IPS DF 6.9 (cell line): ENCODE measurements around the gene ZBTB40.

ENCODE experiments used
- DNase-seq: peaks from one replicate; pipeline ENCODE4 v3.0.0-alpha.2; 2013; ENCODE audit warnings: low read depth, low spot score
- H3K27ac ChIP-seq: one replicate; pipeline ENCODE4 v1.5.1; 2013; ENCODE audit warnings: low read length, control low read depth
- H3K27me3 ChIP-seq: 2 replicates; pipeline ENCODE4 v1.6.1; 2013; ENCODE audit warnings: mild to moderate bottlenecking, low read length; ENCODE audit not compliant: control insufficient read depth, insufficient read depth
- H3K36me3 ChIP-seq: 2 replicates; pipeline ENCODE4 v1.6.1; 2013; ENCODE audit warnings: low read length; ENCODE audit not compliant: control insufficient read depth, insufficient read depth
- H3K4me1 ChIP-seq: 2 replicates; pipeline ENCODE4 v1.6.1; 2013; ENCODE audit warnings: low read length; ENCODE audit not compliant: control insufficient read depth, insufficient read depth
- H3K4me3 ChIP-seq: 2 replicates; pipeline ENCODE4 v1.5.1; 2013; ENCODE audit warnings: mild to moderate bottlenecking, low read length
- H3K9me3 ChIP-seq: 2 replicates; pipeline ENCODE4 v1.6.1; 2013; ENCODE audit warnings: low read length, inconsistent platforms; ENCODE audit not compliant: control insufficient read depth, insufficient read depth
- WGBS: extraction: QIAGEN DNeasy Blood & Tissue Kit; methylation state at CpG from one replicate; pipeline ENCODE4 v1.1.7; 2013; ENCODE audit warnings: mixed read lengths, missing lambda C conversion rate; ENCODE audit not compliant: insufficient read length, insufficient coverage; 5-methylcytosine and 5-hydroxymethylcytosine counted together

Gene ZBTB40

DNA sequence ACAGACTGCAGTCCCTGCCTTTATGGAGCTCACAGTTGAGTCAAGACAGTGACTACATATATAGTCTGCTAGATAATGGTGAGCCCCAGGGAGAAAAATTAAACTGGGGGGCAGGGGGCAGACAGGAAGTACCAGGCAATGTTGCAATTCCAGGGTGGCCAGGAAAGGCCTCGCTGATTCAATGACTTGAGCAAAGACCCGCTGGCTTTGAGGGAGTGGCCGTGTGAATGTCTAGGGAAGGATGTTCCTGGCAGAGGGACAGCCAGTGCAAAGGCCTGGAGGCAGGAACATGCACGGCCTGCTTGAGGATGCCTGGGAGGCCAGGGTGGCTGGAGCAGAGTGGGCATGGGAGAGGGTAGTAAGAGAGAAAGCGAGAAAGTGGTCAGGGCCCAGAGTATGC lies 88.7 kb downstream of the ZBTB40 start:
- Histone ChIP-seq H3K27me3 (no peaks in the 10 kb centered on the region), H3K27ac (no peak overlapping the region), H3K9me3 (no peaks in the 10 kb centered on the region), H3K4me1 (no peaks in the 10 kb centered on the region), H3K4me3 (no peak overlapping the region), H3K36me3 (no peaks in the 10 kb centered on the region)
- no CpG with 5 or more reads among the region's 5 CpGs for WGBS
- DNase-seq: no peak

DNA sequence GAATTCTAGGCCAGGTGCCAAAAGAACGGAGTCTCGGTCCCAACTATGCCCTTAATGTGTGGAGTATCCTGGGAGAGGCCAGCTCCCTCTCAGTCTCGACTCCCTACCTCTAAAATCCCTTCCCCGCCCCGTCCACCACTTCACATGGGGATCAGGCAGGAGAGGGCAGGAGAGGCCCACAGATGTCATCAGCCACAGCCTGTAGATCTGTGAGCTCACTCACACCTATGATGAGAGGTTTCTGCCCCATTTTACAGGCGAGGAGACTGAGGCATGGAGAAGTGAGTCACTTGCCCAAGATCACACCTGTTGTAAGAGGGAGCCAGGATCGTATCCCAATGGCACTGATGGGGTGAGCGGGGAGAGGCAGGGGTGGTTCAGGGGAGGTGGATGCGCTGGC lies 91.2 kb downstream of the ZBTB40 start:
- no peak overlapping the region for H3K4me3 ChIP-seq
- no CpG with 5 or more reads among the region's 9 CpGs for WGBS
- H3K27me3 ChIP-seq: no peaks in the 10 kb centered on the region
- no peaks in the 10 kb centered on the region for H3K9me3 ChIP-seq
- no peak overlapping the region for H3K27ac ChIP-seq
- no peak for DNase-seq
- H3K4me1 ChIP-seq: 0 out of 2 replicates have a peak, but pooled peaks cover 1% of the 10 kb centered on the region
- H3K36me3 ChIP-seq: no peaks in the 10 kb centered on the region

DNA sequence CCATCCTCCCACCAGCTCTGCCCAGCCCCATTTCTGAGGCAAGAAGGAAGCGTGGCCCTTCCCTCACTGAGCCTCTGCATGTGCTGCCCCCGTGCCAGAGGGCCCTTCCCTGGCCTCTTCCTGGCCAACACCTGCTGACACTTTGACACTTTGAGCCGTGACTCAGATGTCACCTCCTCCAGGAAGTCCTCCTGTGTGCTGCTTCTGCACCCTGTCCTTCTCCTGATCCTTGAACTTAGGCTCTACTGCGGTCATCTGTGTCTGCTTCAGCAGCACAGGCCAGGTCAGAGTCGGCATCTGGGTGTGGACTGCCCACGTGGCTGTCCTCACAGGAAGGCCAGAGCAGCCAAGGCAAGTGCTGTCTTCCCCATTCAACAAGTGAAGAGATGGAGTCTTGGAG lies 92.0 kb downstream of the ZBTB40 start:
- WGBS: no CpG with 5 or more reads among the region's 6 CpGs
- Histone ChIP-seq H3K27ac (no peak overlapping the region), H3K9me3 (no peaks in the 10 kb centered on the region), H3K4me3 (no peak overlapping the region), H3K27me3 (no peaks in the 10 kb centered on the region), H3K36me3 (no peaks in the 10 kb centered on the region), H3K4me1 (0 out of 2 replicates have a peak, but pooled peaks cover 1% of the 10 kb centered on the region)
- DNase-seq: no peak

DNA sequence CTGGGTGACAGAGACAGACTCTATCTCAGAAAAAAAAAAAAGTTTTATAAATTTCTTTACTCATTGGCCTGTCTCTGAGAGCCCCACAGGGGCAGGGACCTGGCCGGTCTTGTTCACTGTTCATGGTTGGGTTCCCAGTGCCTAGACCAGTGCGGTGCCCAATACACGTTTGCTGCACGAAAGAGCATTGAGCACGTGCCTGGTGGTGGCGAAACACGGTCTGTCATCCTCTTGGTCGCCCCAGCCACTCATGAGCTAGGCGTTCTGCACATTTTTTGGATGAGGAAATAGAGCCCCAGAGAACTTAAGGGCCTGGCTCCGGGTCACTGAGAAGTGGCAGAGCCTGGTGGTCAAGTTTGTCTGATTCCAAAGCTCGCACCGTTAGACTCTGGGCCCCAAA lies 93.0 kb downstream of the ZBTB40 start:
- H3K4me1 ChIP-seq: 0 out of 2 replicates have a peak, but pooled peaks cover 1% of the 10 kb centered on the region
- H3K36me3 ChIP-seq: no peaks in the 10 kb centered on the region
- H3K27me3 ChIP-seq: no peaks in the 10 kb centered on the region
- H3K9me3 ChIP-seq: no peaks in the 10 kb centered on the region
- DNase-seq: no peak
- no peak overlapping the region for H3K27ac ChIP-seq
- H3K4me3 ChIP-seq: no peak overlapping the region
- WGBS: no CpG with 5 or more reads among the region's 12 CpGs

DNA sequence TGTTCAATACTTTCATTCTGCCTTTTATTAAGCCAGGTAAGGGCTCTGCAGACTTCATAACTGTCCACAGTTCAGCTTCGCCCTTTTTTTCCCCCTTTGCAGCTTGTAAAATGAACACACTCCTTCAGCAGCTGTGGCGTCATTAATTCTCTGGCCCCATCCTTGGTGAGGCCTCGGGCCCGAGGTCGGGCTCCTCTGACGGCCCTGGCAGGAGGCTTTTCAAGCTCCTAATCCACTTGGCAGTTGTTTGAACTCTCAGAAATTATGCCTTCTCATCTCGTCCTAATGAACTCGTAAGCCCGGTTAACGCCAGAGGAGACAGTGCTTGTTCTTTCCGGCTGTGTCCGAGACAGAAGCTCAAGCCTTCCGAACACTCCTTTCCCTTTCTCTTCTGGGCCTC lies 93.5 kb downstream of the ZBTB40 start:
- no peak for DNase-seq
- Histone ChIP-seq H3K36me3 (no peaks in the 10 kb centered on the region), H3K27me3 (no peaks in the 10 kb centered on the region), H3K4me1 (0 out of 2 replicates have a peak, but pooled peaks cover 1% of the 10 kb centered on the region), H3K9me3 (no peaks in the 10 kb centered on the region), H3K4me3 (no peak overlapping the region), H3K27ac (no peak overlapping the region)
- no CpG with 5 or more reads among the region's 13 CpGs for WGBS

DNA sequence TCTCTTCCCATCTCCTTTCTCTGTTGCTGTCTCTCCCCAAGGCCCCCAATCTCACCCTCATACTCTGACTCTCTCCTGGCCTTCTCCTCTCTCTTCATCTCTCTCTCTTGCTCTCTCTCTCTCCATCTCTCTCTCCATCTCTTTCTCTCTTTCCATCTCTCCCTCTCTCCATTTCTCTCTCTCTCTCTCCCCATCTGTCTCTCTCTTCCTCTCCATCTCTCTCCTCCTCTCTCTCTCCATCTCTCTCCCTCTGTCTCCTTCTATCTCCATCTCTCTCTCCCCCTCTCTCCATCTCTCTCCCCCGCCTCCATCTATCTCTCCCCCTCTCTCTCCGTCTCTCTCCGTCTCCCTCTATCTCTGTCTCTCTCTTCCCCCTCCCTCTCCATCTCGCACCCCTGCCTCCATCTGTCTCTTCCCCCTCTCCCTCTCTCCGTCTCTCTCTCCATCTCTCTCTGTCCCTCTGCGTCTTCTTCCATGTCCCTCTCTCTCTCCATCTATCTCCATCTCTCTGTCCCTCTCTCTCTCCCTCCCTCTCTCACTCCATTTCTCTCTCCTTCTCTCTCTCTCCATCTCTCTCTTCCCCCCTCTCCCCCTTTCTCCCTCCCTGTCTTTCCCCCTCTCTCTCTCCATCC lies 95.7 kb downstream of the ZBTB40 start:
- 100% methylated on average over 3 of the region's 6 CpGs for WGBS
- Histone ChIP-seq H3K27me3 (no peaks in the 10 kb centered on the region), H3K27ac (no peak overlapping the region)

DNA sequence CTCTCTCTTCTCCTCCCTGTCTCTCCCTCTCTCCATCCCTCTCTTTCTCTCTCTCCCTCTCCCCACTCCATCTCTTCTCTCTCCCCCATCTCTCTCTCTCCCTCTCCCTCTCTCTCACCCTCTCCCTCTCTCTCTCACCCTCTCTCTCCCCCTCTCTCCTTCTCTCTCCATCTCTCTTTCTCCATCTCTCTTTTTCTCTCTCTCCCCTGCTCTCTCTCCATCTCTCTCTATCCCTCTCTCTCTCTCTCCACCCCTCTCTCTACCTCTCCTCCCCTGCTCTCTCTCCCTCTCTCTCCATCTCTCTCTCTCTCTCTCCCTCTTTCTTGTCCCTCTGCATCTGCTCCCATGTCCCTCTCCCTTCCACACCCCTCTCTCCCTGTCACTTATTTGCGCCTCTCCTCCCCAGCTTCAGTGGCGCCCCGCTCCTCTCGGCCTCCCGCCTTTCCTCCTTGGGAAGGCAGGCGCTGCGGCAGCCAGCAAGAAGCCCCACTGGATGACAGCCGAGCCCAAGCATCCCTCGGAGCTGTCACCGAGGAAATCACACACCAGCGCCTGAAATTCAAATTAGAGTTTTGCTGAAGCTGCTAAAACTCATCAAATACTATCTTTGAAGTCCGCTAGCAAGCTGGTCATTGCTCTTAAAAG lies 96.3 kb downstream of the ZBTB40 start:
- Histone ChIP-seq H3K9me3 (no peaks in the 10 kb centered on the region), H3K27ac (no peak overlapping the region), H3K4me1 (peaks cover 1% of the 10 kb centered on the region; the same call in 1 of the 2 replicates), H3K27me3 (no peaks in the 10 kb centered on the region), H3K4me3 (no peak overlapping the region), H3K36me3 (no peaks in the 10 kb centered on the region)
- DNase-seq: no peak
- WGBS: no CpG with 5 or more reads among the region's 12 CpGs

More for the DNA sequence above, 95.7 kb downstream of the ZBTB40 start:
- DNase-seq: no peak
- H3K4me3 ChIP-seq: no peak overlapping the region
- no peaks in the 10 kb centered on the region for H3K36me3 ChIP-seq
- H3K4me1 ChIP-seq: peaks cover 1% of the 10 kb centered on the region; the same call in 1 of the 2 replicates
- no peaks in the 10 kb centered on the region for H3K9me3 ChIP-seq

DNA sequence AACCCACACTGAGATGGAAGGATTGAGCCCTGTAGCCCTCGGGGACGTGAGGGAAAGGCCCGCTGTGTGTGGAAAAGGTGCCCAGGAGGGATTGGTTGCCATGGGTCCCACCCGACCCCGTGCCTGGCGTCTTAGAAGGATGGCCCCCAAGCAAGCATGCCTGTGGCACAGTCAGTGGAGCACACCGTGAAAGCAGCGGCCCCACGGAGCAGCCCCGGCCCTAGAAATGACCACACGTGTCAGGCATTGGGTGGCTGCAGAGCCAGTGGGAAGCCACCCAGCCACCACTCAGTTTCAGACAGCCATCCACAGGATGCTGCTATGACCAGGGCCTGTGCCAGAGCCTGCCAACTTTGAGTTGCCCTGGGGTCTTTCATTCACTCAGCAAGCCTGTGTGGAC lies 98.4 kb downstream of the ZBTB40 start:
- Histone ChIP-seq H3K27me3 (no peaks in the 10 kb centered on the region), H3K9me3 (no peaks in the 10 kb centered on the region), H3K36me3 (no peaks in the 10 kb centered on the region), H3K4me1 (peaks cover 5% of the 10 kb centered on the region), H3K4me3 (no peak overlapping the region), H3K27ac (no peak overlapping the region)
- no peak for DNase-seq
- no CpG with 5 or more reads among the region's 11 CpGs for WGBS

DNA sequence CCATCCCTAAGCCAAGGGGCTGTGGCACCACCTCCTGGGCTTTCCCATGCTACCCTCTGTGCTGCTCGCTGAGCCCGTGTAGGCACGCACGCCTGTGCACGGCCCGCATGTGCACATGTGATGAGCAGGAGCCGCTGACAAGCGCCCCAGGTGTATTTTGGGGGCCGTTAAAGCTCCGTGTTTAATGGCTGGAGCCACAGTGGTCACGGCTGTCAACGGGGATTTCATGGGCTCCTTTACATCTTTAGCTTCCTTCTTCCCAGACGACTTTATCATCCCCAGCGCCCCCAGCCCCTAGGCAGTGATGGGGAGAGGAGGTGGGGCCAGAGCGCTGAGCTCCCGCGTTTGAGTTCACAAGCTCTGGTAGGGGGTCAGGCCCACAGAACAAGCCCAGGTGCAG lies 99.9 kb downstream of the ZBTB40 start:
- H3K36me3 ChIP-seq: no peaks in the 10 kb centered on the region
- no CpG with 5 or more reads among the region's 17 CpGs for WGBS
- H3K4me3 ChIP-seq: no peak overlapping the region
- peaks cover 6% of the 10 kb centered on the region for H3K4me1 ChIP-seq
- no peak for DNase-seq
- H3K9me3 ChIP-seq: no peaks in the 10 kb centered on the region
- no peaks in the 10 kb centered on the region for H3K27me3 ChIP-seq
- no peak overlapping the region for H3K27ac ChIP-seq

DNA sequence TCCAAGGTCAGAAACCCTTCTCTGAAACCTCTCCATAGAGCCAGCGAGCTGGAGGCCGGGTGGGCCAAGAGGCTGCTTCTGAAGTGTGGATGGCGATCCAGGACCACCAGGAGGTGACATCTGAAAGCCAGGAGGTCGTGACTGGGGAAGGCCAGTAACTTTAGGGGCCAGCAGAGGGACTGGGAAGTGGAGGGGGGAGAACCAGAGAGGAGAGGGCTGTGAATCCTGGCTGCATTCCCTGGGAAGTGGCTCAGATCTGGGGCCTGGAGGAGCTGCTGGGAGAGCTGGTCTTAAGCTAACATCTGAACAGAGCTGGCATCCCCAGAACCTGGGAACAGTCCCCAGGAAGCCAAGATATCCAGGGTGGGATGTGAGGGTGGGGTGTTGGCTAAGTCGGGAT lies 100.4 kb downstream of the ZBTB40 start:
- no CpG with 5 or more reads among the region's 5 CpGs for WGBS
- Histone ChIP-seq H3K4me3 (no peak overlapping the region), H3K27me3 (no peaks in the 10 kb centered on the region), H3K9me3 (no peaks in the 10 kb centered on the region), H3K4me1 (peaks cover 10% of the 10 kb centered on the region), H3K27ac (no peak overlapping the region), H3K36me3 (no peaks in the 10 kb centered on the region)
- no peak for DNase-seq
